Uterus (tissue), 4 donors: Measurements from ENCODE around the gene HDAC4. TPM values are rescaled to one million over a fixed set of nuclear protein-coding genes. Genes with fewer than 3 reads are reported as not detected.

Source experiments
- DNase-seq, 2 donors: peaks; one replicate each; pipeline ENCODE4 v3.0.0-alpha.2; 2019 to 2020
- H3K27ac ChIP-seq, 2 donors: fragments of 200-600 bp; sonication (generic); 1 replicate in 1 of 2; 2 replicates in 1 of 2; pipeline ENCODE4 v1.5.1; 2016 to 2018
- H3K27me3 ChIP-seq, 2 donors: fragments of 200-600 bp; sonication (generic); one replicate each; pipeline ENCODE4 v1.5.1; 2018 to 2019; ENCODE audit warnings: control low read depth in 1 of 2
- H3K36me3 ChIP-seq, 2 donors: fragments of 200-600 bp; sonication (generic); one replicate each; pipeline ENCODE4 v1.5.1; 2019; ENCODE audit warnings: control low read depth in 1 of 2
- H3K4me1 ChIP-seq, 2 donors: fragments of 200-600 bp; sonication (generic); one replicate each; pipeline ENCODE4 v1.5.1; 2018 to 2019; ENCODE audit warnings: control low read depth in 1 of 2
- H3K4me3 ChIP-seq, 2 donors: fragments of 200-600 bp; sonication (generic); 1 replicate in 1 of 2; 2 replicates in 1 of 2; pipeline ENCODE4 v1.5.1; 2018 to 2019; ENCODE audit warnings: mild to moderate bottlenecking in 1 of 2
- H3K9me3 ChIP-seq, 2 donors: fragments of 200-600 bp; sonication (generic); one replicate each; pipeline ENCODE4 v1.5.1; 2019; ENCODE audit warnings: control low read depth in 1 of 2
- POLR2A ChIP-seq, 2 donors: fragments of 450-650 bp; IDR thresholded peaks; one replicate each; pipeline ENCODE4 v1.6.1; 2016; ENCODE audit warnings: antibody characterized with exemption in 2 of 2, mild to moderate bottlenecking in 1 of 2, moderate library complexity in 1 of 2
- intact Hi-C: fragments of 100-400 bp; cut with DNase I; formaldehyde crosslinking; loops from one replicate; pipeline ENCODE4 v1.15.1; 2023; ENCODE audit warnings: low total_unique reads
- total RNA-seq, 4 donors: library from RNA; depleted of rRNA in 3 of 4; stranded (reverse); fragments of >200 nt in 3 of 4; gene quantifications; one replicate each; pipeline versions ENCODE4 v1.1.0 to v1.2.4, GENCODE V29; 2014 to 2023
- TF ChIP-seq, protein P1 (sequence below), 4 experiments: fragments of 200-600 bp in 2 of 4; fragments of 450-650 bp in 2 of 4; sonication (generic) in 2 of 4; IDR thresholded peaks; one replicate each; pipeline ENCODE4 v1.5.1; 2016 to 2019; ENCODE audit warnings: antibody characterized with exemption in 4 of 4, mild to moderate bottlenecking in 2 of 4, moderate library complexity in 1 of 4
- donor health status: DM: yes; HTN: yes; CAD: no.

Gene HDAC4
- total RNA-seq, 4 donors from 2014 or later, result 42.1 to 91.5 (median 73.4) TPM

- no peaks in the 10 kb centered on the region for H3K36me3 ChIP-seq
Measured at GRCh38 chr2:239130041-239130440, 270.8 kb downstream of the HDAC4 start.

DNA sequence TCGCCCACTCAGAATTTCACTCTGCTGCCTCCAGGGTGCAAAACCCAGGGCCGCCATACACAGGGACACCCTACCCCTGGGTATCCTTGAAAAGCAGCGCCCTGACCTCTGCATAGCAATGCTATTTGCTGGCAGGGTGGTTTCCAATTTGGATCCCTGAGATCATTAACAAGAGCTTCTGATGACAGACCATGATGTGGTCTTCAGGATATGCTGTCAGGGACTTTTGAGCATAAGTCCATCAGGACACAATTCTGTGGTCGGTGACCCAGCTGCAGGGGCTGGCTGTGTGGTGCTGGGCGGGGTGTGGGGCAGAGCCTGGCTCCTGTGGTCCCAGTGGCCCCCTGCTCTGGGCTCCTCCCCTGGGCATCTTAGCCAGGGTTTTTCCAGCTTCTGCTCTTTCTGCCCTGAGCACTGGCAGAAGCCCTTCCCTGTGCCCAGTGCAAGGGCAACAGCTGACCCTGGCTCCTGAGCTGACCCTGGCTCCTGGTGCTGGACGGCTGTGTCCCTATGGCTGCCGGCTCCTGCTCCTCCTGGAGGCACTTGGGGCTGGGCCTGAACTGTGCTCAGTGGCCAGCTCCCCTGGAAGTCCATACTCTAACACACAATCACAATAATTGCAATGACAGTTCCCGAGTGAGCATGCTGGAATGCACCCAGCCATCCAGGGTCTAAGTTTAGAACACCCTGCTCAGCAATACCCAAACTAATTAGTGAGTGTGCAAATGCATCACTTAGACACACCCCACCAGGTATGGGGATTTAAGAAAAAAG is 271.5 kb downstream of the HDAC4 start:
- DNase-seq, result no peak
- Histone ChIP-seq H3K27me3 (no peaks in the 10 kb centered on the region), H3K27ac (no peak overlapping the region), H3K9me3 (no peaks in the 10 kb centered on the region), H3K4me1 (no peaks in the 10 kb centered on the region), H3K36me3 (no peaks in the 10 kb centered on the region), H3K4me3 (no peak overlapping the region)
- intact Hi-C loops, result no loop called here
- no peak for TF ChIP-seq POLR2A (IDR thresholded peaks at IDR 0.05)
- TF ChIP-seq, protein P1, sequence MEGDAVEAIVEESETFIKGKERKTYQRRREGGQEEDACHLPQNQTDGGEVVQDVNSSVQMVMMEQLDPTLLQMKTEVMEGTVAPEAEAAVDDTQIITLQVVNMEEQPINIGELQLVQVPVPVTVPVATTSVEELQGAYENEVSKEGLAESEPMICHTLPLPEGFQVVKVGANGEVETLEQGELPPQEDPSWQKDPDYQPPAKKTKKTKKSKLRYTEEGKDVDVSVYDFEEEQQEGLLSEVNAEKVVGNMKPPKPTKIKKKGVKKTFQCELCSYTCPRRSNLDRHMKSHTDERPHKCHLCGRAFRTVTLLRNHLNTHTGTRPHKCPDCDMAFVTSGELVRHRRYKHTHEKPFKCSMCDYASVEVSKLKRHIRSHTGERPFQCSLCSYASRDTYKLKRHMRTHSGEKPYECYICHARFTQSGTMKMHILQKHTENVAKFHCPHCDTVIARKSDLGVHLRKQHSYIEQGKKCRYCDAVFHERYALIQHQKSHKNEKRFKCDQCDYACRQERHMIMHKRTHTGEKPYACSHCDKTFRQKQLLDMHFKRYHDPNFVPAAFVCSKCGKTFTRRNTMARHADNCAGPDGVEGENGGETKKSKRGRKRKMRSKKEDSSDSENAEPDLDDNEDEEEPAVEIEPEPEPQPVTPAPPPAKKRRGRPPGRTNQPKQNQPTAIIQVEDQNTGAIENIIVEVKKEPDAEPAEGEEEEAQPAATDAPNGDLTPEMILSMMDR (IDR thresholded peaks at IDR 0.05), result no peak

More at GRCh38 chr2:239130041-239130440, 270.8 kb downstream of the HDAC4 start:
- Histone ChIP-seq H3K4me1 (no peaks in the 10 kb centered on the region), H3K27ac (no peak overlapping the region), H3K4me3 (no peak overlapping the region), H3K9me3 (no peaks in the 10 kb centered on the region), H3K27me3 (no peaks in the 10 kb centered on the region)
- intact Hi-C loops, result no loop called here
- DNase-seq, result no peak
- TF ChIP-seq, protein P1 (IDR thresholded peaks at IDR 0.05), result no peak
- TF ChIP-seq POLR2A (IDR thresholded peaks at IDR 0.05), result no peak

GRCh38 chr2:239128706-239129105 is 272.1 kb downstream of the HDAC4 start:
- Histone ChIP-seq H3K27me3 (no peaks in the 10 kb centered on the region), H3K9me3 (no peaks in the 10 kb centered on the region), H3K36me3 (no peaks in the 10 kb centered on the region), H3K4me3 (no peak overlapping the region), H3K4me1 (no peaks in the 10 kb centered on the region), H3K27ac (no peak overlapping the region)
- TF ChIP-seq POLR2A (IDR thresholded peaks at IDR 0.05), result no peak
- TF ChIP-seq, protein P1 (IDR thresholded peaks at IDR 0.05), result no peak
- intact Hi-C loops, result no loop called here
- no peak for DNase-seq

- TF ChIP-seq, protein P1 (IDR thresholded peaks at IDR 0.05), result no peak
- no peak for TF ChIP-seq POLR2A (IDR thresholded peaks at IDR 0.05)
- Histone ChIP-seq H3K27ac (no peak overlapping the region), H3K27me3 (no peaks in the 10 kb centered on the region), H3K36me3 (no peaks in the 10 kb centered on the region), H3K4me3 (no peak overlapping the region), H3K4me1 (no peaks in the 10 kb centered on the region), H3K9me3 (no peaks in the 10 kb centered on the region)
- DNase-seq, result no peak
- intact Hi-C loops, result no loop called here
Measured at GRCh38 chr2:239127513-239127912, 273.3 kb downstream of the HDAC4 start.

GRCh38 chr2:239125726-239126675 is 274.8 kb downstream of the HDAC4 start:
- no peak for DNase-seq
- Histone ChIP-seq H3K27ac (no peak overlapping the region), H3K4me1 (no peaks in the 10 kb centered on the region), H3K9me3 (no peaks in the 10 kb centered on the region), H3K36me3 (no peaks in the 10 kb centered on the region), H3K27me3 (no peaks in the 10 kb centered on the region), H3K4me3 (no peak overlapping the region)
- TF ChIP-seq, protein P1 (IDR thresholded peaks at IDR 0.05), result no peak
- intact Hi-C loops, result no loop called here
